Ascending aorta (tissue), 2 donors: ENCODE data around the gene MMD2. TPM values are rescaled to one million over a fixed set of nuclear protein-coding genes. Genes with fewer than 3 reads are reported as not detected.

Experiments used
- DNase-seq, 2 donors: peaks; one replicate each; pipeline ENCODE4 v3.0.0-alpha.2; 2019; ENCODE audit warnings: low spot score in 2 of 2
- H3K27ac ChIP-seq, 2 donors: fragments of 200-600 bp; sonication (generic); one replicate each; pipeline ENCODE4 v1.5.1; 2016 to 2017; ENCODE audit warnings: mild to moderate bottlenecking in 1 of 2
- H3K27me3 ChIP-seq: fragments of 200-600 bp; sonication (generic); one replicate; pipeline ENCODE4 v1.5.1; 2017
- H3K36me3 ChIP-seq, 2 donors: fragments of 200-600 bp; sonication (generic); one replicate each; pipeline ENCODE4 v1.5.1; 2016
- H3K4me1 ChIP-seq, 2 donors: fragments of 200-600 bp; sonication (generic); one replicate each; pipeline ENCODE4 v1.5.1; 2016 to 2017; ENCODE audit warnings: mild to moderate bottlenecking in 1 of 2
- H3K4me3 ChIP-seq, 2 donors: fragments of 200-600 bp; sonication (generic); one replicate each; pipeline ENCODE4 v1.5.1; 2016 to 2017; ENCODE audit warnings: mild to moderate bottlenecking in 1 of 2
- H3K9me3 ChIP-seq, 2 donors: fragments of 200-600 bp; sonication (generic); one replicate each; pipeline ENCODE4 v1.5.1; 2016
- intact Hi-C: fragments of 100-400 bp; cut with DNase I; formaldehyde crosslinking; loops from one replicate; pipeline ENCODE4 v1.15.1; 2023
- total RNA-seq: library from RNA; depleted of rRNA; stranded (reverse); fragments of >200 nt; gene quantifications from one replicate; pipeline ENCODE4 v1.1.0, GENCODE V29; 2016
- TF ChIP-seq, protein P1 (sequence below), 3 experiments: fragments of 200-600 bp in 2 of 3; fragments of 450-650 bp in 1 of 3; sonication (generic) in 2 of 3; IDR thresholded peaks; one replicate each; pipeline ENCODE4 v1.5.1; 2016 to 2019; ENCODE audit warnings: antibody characterized with exemption in 3 of 3, mild to moderate bottlenecking in 1 of 3, moderate library complexity in 1 of 3

Gene MMD2
- total RNA-seq, 1 donor from 2014 or later = not detected

- DNase-seq = no peak
- no peaks in the 10 kb centered on the region for H3K9me3 ChIP-seq
- no peak overlapping the region for H3K27ac ChIP-seq
- H3K36me3 ChIP-seq = no peaks in the 10 kb centered on the region
- no peak overlapping the region for H3K4me3 ChIP-seq
- intact Hi-C loops = no loop called here
- no peaks in the 10 kb centered on the region for H3K4me1 ChIP-seq
- H3K27me3 ChIP-seq = no peaks in the 10 kb centered on the region
- TF ChIP-seq, protein P1, sequence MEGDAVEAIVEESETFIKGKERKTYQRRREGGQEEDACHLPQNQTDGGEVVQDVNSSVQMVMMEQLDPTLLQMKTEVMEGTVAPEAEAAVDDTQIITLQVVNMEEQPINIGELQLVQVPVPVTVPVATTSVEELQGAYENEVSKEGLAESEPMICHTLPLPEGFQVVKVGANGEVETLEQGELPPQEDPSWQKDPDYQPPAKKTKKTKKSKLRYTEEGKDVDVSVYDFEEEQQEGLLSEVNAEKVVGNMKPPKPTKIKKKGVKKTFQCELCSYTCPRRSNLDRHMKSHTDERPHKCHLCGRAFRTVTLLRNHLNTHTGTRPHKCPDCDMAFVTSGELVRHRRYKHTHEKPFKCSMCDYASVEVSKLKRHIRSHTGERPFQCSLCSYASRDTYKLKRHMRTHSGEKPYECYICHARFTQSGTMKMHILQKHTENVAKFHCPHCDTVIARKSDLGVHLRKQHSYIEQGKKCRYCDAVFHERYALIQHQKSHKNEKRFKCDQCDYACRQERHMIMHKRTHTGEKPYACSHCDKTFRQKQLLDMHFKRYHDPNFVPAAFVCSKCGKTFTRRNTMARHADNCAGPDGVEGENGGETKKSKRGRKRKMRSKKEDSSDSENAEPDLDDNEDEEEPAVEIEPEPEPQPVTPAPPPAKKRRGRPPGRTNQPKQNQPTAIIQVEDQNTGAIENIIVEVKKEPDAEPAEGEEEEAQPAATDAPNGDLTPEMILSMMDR (IDR thresholded peaks at IDR 0.05) = no peak
These were observed 18.8 kb downstream of the MMD2 start for GRCh38 chr7:4939971-4940728.

- Histone ChIP-seq H3K4me3 (no peak overlapping the region), H3K27me3 (no peaks in the 10 kb centered on the region), H3K9me3 (no peaks in the 10 kb centered on the region), H3K36me3 (no peaks in the 10 kb centered on the region), H3K27ac (no peak overlapping the region), H3K4me1 (no peaks in the 10 kb centered on the region)
- TF ChIP-seq, protein P1 (IDR thresholded peaks at IDR 0.05) = no peak
- intact Hi-C loops = no loop called here
- no peak for DNase-seq
These were observed 21.6 kb downstream of the MMD2 start for GRCh38 chr7:4937411-4937810.

- H3K36me3 ChIP-seq = no peaks in the 10 kb centered on the region
- no peak overlapping the region for H3K27ac ChIP-seq
- intact Hi-C loops = no loop called here
- TF ChIP-seq, protein P1 (IDR thresholded peaks at IDR 0.05) = no peak
- H3K9me3 ChIP-seq = no peaks in the 10 kb centered on the region
- no peaks in the 10 kb centered on the region for H3K4me1 ChIP-seq
- H3K4me3 ChIP-seq = no peak overlapping the region
- no peak for DNase-seq
- no peaks in the 10 kb centered on the region for H3K27me3 ChIP-seq
These were observed 24.5 kb downstream of the MMD2 start for GRCh38 chr7:4934419-4935025.

GRCh38 chr7:4931943-4932342, 27.0 kb downstream of the MMD2 start:
- intact Hi-C loops = no loop called here
- no peaks in the 10 kb centered on the region for H3K36me3 ChIP-seq
- H3K4me3 ChIP-seq = no peak overlapping the region
- H3K9me3 ChIP-seq = no peaks in the 10 kb centered on the region
- no peaks in the 10 kb centered on the region for H3K27me3 ChIP-seq
- TF ChIP-seq, protein P1 (IDR thresholded peaks at IDR 0.05) = no peak
- DNase-seq = no peak
- H3K4me1 ChIP-seq = no peaks in the 10 kb centered on the region
- H3K27ac ChIP-seq = no peak overlapping the region

DNA sequence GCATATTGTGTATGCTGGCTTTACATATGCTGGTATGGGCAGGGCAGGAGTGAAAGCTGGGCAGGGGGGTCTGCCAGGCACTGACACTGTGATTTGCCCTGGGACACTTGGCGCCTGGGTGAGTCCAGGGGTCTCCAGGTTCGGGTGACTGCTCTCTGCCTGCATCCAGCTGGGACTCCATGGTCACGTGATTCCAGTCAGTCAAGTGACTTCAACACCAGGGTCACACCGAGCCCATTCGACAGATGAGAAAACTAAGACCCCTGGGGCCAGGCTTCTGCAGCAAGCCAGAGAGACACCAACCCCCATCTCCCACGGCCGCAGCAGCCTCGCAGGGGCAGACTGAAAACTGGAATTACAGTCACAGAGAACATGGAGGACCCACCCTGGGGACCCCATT, 30.0 kb downstream of the MMD2 start:
- TF ChIP-seq, protein P1 (IDR thresholded peaks at IDR 0.05) = no peak
- Histone ChIP-seq H3K4me3 (no peak overlapping the region), H3K4me1 (no peaks in the 10 kb centered on the region), H3K27ac (no peak overlapping the region), H3K27me3 (no peaks in the 10 kb centered on the region), H3K36me3 (no peaks in the 10 kb centered on the region), H3K9me3 (no peaks in the 10 kb centered on the region)
- no peak for DNase-seq
- intact Hi-C loops = no loop called here
